ENCODE measurements around the gene IGSF8. TPM values are rescaled to one million over a fixed set of nuclear protein-coding genes. Genes with fewer than 3 reads are reported as not detected.
A peak's percentile ranks its signal among the peaks of the same experiment; 100 is the strongest.
"Not testable (repeated sequence)": the region's sequence is repeated elsewhere in the genome, so short reads cannot be mapped to it uniquely, and the experiment has no call there.

The IGSF8 gene
- total RNA-seq, 1 donor from 2014 or later: 56.1 TPM

DNA sequence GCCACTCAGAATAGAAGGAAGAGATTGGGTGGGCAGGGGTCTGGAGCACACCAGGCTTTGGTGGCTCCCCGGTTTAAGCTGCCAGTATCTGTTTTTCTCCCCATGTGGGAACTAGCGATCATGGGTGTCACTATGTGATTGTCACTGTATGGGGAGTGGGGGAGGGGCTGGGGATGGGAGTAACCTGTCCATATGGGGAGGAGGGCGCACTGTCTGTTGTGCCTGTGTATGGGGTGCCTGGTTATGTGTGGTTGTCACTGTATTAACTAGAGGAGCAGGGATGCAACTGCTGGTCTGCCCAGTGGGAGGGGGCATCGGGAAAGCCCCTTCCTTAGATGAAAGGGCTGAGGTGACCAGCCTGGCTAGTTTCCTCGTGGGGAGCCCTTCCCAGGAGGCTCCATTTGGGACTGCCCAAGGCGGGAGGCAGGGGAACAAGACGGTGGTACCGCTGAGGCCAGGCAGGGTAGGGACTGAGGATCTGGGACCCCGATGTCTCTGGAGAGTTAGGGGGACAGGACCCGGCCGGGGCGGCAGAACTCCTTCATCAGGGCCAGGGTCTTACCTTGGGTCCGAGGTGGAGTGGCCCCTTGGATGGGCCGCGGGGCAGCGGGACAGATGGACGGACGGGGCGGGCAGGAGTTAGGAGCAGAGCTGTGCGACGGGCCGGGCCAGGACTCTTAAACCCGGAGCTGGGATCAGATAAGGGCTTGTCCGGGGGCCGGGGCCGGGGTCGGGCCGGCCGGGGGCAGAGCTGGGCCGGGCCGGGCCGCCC, 28.8 kb downstream of the IGSF8 start, which contains the start of gene KCNJ10:
KCNJ10 (minus strand) TSS at position 701 of the 772 bp plus-strand sequence. CDS start 27,628 bp downstream, outside the sequence.
- DNase-seq (ENCODE audit: low read depth): no peak

GRCh38 chr1:160068225-160068624, 30.2 kb downstream of the IGSF8 start:
- no peak for DNase-seq (ENCODE audit: low read depth)

DNA sequence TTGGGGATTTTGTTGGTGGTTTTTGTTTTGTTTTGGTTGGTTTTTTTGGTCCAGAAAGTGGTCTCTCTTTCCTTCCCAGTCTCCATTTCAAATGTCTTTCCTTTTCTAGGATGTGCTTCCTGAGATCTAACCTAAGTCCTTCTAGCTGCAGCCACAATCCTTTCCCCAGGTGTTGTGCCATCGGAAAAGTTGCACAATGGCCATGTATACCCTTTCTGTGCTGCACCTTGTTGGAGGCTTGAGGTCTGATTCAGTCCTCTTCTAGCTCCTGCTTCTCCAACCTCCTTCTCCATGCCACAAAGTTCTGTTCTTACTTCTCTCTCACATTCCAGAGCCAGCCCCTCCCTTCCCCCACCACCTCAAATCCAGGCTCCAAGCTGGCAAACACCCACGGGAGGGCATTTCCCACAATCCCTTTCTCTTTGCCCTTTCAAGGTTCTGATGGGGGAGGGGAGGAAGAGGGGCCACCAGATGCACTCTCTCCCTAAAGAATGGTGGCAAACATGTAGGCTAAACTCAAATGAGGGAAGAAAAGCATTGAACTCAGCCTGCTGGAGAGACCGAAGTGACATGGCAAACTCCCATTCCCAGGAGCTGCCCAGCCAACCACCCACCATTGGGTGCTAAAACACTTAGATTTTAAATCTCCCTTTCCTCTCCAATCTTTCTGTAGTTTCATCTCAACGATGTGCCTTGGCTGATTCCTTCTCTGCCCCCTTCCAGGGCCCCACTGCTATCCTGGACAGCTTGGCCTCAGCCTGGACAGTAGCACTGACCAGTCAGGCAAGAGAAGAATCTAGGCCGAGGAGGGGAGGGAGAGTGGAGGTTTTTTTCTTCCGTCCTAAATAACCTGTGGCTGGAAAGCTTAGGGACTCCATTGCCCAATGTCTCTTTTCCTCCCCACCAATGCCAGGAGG, 31.3 kb downstream of the IGSF8 start:
- DNase-seq (ENCODE audit: low read depth): no peak

DNA sequence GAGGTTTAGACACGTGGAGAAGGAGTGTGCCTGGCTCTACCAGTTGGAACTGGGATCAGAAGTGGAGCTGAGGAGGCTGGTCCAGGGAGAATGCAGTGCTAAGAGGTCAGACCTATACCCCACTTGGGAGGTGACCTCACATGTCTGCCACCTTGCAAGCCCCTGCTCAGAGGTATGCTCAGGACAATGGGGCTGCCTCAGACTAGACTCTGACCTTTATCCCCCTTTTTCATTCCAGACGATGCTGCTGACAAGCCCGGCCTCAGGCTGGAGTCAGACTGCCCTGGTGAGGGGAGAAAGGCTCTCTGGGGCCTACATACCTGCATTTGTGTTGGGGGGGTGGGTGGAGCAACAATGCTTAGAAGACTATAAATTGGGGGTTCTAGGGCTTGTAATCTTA, 33.7 kb downstream of the IGSF8 start:
- DNase-seq (ENCODE audit: low read depth): no peak

- DNase-seq (ENCODE audit: low read depth): no peak
Measured at GRCh38 chr1:160064164-160064563, 34.3 kb downstream of the IGSF8 start.

DNA sequence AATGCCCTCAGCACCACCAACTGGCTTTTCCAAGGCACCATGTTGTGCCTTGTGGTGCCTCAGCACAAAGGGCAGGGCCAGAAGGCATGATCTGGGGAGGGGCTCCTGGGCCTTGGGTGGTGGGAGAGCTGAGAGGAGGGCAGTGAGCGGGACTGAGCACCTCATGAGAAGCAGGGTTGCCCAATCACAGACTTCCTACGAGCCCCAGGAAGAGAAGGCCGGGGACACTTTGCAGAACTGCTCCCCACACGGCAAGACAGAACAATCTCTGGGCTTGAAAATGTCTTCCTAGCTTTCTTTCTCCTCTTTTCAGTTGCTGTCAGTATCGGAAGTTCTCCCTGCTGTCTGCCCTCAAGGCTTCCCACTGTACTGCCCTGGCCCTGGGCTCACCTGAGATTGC, 35.2 kb downstream of the IGSF8 start:
- DNase-seq (ENCODE audit: low read depth): no peak

DNA sequence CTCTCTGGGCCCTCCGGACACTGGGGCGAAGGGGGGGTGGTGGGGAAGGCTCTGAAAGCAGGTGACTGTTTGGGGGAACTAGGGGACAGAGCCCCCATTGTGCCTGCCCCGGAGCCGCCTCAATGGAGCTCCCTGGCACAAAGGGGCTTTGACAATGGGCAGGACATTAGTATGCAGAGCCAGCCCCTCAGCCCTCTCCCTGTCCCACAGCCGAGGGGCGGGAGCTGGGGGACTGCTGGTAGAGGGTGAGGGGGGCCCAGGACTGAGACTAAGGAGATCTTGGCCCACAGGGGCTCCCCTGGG, 36.2 kb downstream of the IGSF8 start:
- DNase-seq (ENCODE audit: low read depth): no peak

- DNase-seq (ENCODE audit: low read depth): peak; percentile 81
Measured at GRCh38 chr1:160061369-160062229, 36.8 kb downstream of the IGSF8 start.

GRCh38 chr1:160058087-160058486, 40.3 kb downstream of the IGSF8 start:
- no peak for DNase-seq (ENCODE audit: low read depth)

GRCh38 chr1:160056648-160057169, 41.7 kb downstream of the IGSF8 start:
- DNase-seq (ENCODE audit: low read depth): no peak

GRCh38 chr1:160053548-160054365, 44.7 kb downstream of the IGSF8 start:
- DNase-seq (ENCODE audit: low read depth): no peak

DNA sequence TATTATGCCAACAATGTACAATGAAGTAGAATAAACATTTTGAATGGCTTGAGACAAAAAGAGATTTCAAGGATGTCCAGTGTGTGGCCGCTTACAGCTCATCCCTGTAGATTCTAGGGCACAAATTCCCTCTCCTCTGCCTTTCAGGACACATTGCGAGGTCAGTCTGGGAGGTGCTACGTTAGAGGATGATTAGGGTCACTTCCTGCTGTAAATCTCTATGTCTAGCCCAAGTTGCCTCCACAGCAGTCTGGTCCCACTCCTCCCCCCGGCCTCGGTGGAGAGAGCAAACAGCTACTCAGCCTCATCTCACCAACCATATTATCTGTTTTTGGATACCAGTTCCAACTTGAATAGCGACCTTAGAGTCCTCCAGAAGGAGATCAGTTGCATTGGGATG, 45.5 kb downstream of the IGSF8 start:
- DNase-seq (ENCODE audit: low read depth): no peak

DNA sequence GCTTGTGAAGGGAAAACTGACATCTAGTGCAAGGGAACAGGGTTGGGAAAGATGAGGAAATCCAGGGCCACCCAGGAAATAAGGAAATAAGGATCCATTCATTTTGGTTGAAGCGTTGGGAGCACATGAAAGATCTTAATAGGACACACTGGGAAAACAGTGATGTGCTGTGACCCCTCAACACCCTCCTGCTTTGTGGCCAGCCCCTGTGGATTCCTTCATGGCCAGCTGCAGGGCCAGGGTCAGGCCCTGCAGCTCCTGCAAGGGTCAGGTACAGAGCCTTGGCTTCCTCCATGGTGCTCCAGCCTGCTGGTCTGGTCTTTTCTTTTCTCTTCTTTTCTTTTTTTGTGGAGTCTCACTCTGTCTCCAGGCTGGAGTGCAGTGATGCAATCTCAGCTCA, 47.8 kb downstream of the IGSF8 start:
- no peak for DNase-seq (ENCODE audit: low read depth)

- DNase-seq (ENCODE audit: low read depth): not testable (repeated sequence)
Measured at GRCh38 chr1:160050182-160050581, 48.2 kb downstream of the IGSF8 start.

- no peak for DNase-seq (ENCODE audit: low read depth)
Measured at GRCh38 chr1:160049101-160049500, 49.3 kb downstream of the IGSF8 start.

- DNase-seq (ENCODE audit: low read depth): no peak
Measured at GRCh38 chr1:160048335-160048734, 50.1 kb downstream of the IGSF8 start.

DNA sequence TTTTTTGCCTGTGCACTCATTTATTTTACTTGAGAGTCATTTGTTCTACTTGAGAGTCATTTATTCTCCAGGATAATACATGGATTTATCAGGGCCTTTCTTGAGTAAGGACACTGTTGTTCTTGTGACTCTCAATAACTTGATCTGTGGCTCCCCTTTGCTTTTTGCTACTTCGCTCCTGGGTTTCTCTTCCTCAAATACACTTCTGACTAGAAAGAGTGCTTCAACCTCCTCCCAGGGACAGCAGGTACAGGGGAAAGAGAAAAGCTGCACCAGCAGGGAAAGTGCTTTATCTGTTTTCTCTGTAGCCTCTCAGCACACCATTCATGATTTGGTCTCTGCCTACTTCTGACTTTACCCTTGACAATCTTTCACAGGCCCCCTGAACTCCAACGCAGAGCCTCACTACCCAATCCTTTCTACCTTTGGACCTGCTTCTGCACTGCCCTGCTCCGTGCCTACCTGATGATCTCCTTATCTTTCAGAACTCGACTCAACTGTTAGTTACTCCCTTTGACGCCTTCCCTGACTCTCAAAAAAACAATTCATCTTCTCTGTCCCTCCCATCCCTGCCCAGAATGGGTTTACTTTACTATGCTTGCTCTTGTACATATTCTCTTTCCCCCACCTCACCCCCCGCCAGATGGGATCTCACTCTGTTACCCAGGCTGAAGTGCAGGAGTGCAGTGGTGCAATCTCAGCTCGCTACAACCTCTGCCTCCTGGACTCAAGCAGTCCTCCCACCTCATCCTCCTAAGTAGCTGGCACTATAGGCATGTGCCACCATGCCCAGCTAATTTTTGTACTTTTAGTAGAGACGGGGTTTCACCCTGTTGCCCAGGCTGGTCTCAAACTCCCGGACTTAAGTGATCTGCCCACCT, 51.1 kb downstream of the IGSF8 start:
- DNase-seq (ENCODE audit: low read depth): no peak

DNA sequence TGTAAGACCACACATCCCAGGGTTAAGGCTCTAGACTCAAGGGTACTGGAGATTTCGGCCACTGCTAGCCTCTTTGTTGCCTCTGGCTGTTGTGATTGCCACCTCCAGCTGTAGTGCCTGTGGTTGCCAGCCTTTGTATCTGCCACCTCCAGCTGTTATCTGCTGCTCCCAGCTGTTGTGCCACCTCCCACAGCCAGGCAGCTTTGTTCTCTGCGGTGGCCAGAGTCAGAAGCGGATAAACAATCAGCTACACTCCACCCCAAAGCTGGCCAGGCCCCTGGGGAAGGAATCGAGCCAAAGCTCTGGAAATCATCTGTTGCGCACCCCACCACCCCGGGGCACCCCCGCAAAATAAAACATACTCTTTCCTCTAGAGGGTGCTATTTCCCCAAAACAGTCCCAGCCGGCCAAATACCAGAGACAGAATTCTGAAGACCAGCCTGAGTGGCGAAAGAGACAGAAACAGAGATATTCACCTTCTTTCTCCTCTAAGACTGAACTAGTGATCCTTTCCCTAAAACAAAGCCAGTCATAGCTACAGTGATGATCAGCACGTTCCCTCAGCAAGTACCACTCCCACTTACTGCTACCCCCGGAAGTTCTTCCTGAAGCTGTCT, 51.8 kb downstream of the IGSF8 start:
- DNase-seq (ENCODE audit: low read depth): peak; percentile 11

DNA sequence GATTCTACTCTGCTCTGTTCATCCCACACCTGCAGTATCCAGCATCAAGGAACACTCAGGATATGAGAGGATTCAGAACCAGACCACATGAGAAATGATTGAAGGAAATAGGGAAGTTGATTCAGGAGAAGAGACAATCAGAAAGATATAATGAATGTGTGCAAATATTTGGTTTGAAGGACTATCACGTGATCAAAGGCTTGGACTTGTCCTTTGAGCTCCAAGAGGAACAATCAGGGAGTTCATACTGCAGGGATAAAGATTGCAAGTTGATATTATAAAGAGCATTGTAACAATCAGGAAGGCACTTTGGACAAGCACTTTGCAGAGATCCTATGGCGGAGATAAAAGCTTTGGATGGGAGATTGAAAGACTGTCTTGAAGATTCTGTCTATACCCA, 52.8 kb downstream of the IGSF8 start:
- DNase-seq (ENCODE audit: low read depth): no peak

Data from renal cortical epithelial cell (primary cell).